Neutrophil (primary cell): ENCODE results near the gene TMPRSS9.
"Not testable (repeated sequence)": the region's sequence is repeated elsewhere in the genome, so short reads cannot be mapped to it uniquely, and the experiment has no call there.

Experiments
- H3K27ac ChIP-seq: fragments of 200-600 bp; sonication (generic); 2 replicates; pipeline ENCODE4 v1.5.1; 2016; ENCODE audit warnings: mild to moderate bottlenecking, moderate library complexity
- H3K27me3 ChIP-seq: fragments of 200-600 bp; sonication (generic); 2 replicates; pipeline ENCODE4 v1.6.0; 2016; ENCODE audit warnings: mild to moderate bottlenecking
- H3K36me3 ChIP-seq: fragments of 200-600 bp; sonication (generic); 2 replicates; pipeline ENCODE4 v1.5.1; 2017
- H3K4me1 ChIP-seq, 2 experiments: fragments of 200-600 bp in 1 of 2; sonication (generic) in 1 of 2; 1 replicate in 1 of 2; 2 replicates in 1 of 2; pipeline versions ENCODE4 v1.5.1 to v1.6.1; 2013 to 2016; ENCODE audit warnings: low read depth in 1 of 2, low read length in 1 of 2, mild to moderate bottlenecking in 1 of 2, moderate library complexity in 1 of 2; ENCODE audit not compliant: control insufficient read depth in 1 of 2, insufficient read depth in 1 of 2
- H3K4me3 ChIP-seq, 2 experiments: fragments of 200-600 bp in 1 of 2; sonication (generic) in 1 of 2; 1 replicate in 1 of 2; 2 replicates in 1 of 2; pipeline ENCODE4 v1.5.1; 2013 to 2016; ENCODE audit warnings: low read depth in 1 of 2, low read length in 1 of 2, mild to moderate bottlenecking in 1 of 2, moderate library complexity in 1 of 2
- H3K9me3 ChIP-seq: fragments of 200-600 bp; sonication (generic); 2 replicates; pipeline ENCODE4 v1.5.1; 2016
- TF ChIP-seq, protein P1 (sequence below): fragments of 200-600 bp; sonication (generic); IDR thresholded peaks from 2 replicates; pipeline ENCODE4 v1.5.1; 2016; ENCODE audit warnings: antibody characterized with exemption

Gene TMPRSS9

DNA sequence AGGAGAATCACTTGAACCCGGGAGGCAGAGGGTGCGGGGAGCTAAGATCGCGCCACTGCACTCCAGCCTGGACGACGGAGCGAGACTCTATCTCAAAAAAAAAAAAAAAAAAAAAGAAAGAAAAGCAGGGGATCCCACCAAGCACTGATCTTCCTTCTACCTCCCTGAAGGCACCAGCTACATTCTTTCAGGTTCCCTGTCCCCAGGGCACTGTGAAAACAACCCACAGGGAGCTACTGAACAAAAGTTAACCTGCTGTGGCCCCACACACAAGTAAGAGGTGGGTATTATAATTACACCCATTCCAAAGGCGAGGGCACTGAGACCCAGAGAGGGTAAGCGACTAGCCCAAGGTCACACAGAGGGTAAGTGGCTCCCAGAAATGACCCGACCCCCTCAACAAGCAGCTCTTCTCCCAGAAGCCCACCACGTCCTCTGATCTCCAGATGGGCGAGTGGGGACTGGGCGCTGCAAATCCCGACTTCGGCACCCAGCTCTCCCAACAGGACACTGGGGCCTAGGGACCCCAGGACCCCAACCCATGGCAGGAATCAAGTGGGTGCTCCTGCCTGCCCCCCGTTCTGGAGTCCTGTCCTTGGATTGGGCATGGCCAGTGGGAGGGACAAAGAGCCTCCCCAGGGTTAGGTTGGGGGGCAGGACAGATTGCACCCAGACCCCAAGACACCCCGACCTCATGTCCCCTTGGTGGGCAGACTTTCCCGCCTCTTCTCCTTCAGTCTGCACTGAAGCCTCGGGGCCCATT, 94.3 kb downstream of the TMPRSS9 start:
- Histone ChIP-seq H3K27me3 (no peaks in the 10 kb centered on the region), H3K36me3 (peaks cover 16% of the 10 kb centered on the region), H3K27ac (no peak overlapping the region), H3K9me3 (no peaks in the 10 kb centered on the region), H3K4me1 (peaks cover 19 to 21% of the 10 kb centered on the region in 2 experiments), H3K4me3 (no peak overlapping the region)
- TF ChIP-seq, protein P1, sequence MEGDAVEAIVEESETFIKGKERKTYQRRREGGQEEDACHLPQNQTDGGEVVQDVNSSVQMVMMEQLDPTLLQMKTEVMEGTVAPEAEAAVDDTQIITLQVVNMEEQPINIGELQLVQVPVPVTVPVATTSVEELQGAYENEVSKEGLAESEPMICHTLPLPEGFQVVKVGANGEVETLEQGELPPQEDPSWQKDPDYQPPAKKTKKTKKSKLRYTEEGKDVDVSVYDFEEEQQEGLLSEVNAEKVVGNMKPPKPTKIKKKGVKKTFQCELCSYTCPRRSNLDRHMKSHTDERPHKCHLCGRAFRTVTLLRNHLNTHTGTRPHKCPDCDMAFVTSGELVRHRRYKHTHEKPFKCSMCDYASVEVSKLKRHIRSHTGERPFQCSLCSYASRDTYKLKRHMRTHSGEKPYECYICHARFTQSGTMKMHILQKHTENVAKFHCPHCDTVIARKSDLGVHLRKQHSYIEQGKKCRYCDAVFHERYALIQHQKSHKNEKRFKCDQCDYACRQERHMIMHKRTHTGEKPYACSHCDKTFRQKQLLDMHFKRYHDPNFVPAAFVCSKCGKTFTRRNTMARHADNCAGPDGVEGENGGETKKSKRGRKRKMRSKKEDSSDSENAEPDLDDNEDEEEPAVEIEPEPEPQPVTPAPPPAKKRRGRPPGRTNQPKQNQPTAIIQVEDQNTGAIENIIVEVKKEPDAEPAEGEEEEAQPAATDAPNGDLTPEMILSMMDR: no peak

GRCh38 chr19:2454962-2455850, 95.1 kb downstream of the TMPRSS9 start:
- Histone ChIP-seq H3K27ac (no peak overlapping the region), H3K4me3 (peak overlapping the region; percentile 72 to 79), H3K36me3 (peaks cover 16% of the 10 kb centered on the region), H3K4me1 (peaks cover 27 to 30% of the 10 kb centered on the region in 2 experiments), H3K27me3 (no peaks in the 10 kb centered on the region), H3K9me3 (no peaks in the 10 kb centered on the region)
- TF ChIP-seq, protein P1: no peak

DNA sequence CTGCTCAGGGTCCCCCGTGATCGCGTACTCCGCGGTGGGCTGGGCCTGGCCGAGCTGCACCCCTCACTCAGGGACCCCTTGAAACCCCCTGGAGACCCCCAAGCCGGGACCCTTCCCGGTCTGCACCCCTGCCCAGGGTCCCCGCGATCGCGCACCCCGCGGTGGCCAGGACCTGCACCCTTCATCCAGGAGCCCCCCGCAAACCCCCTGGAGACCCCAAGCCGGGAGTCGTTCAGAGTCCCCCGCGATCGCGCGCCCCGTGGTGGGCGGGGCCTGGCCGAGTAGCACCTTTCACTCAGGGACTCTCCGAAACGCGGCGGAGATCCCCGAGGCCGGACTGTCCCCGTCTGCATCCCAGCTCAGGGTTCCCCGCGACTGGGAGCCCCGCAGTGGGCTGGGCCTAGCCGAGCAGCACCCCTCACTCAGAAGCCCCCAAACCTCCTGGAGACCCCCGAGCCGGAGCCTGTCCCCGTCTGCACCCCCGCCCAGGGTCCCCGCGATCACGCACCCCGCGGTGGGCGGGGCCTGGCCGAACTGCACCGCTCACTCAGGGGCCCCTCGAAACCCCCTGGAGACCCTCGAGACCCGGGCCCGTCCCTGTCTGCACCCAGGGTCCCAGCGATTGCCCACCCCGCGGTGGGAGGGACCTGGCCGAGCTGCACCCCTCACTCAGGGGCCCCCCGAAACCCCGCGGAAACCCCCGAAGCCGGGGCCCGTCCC, 95.9 kb downstream of the TMPRSS9 start:
- H3K4me1 ChIP-seq: peaks cover 28 to 30% of the 10 kb centered on the region in 2 experiments

DNA sequence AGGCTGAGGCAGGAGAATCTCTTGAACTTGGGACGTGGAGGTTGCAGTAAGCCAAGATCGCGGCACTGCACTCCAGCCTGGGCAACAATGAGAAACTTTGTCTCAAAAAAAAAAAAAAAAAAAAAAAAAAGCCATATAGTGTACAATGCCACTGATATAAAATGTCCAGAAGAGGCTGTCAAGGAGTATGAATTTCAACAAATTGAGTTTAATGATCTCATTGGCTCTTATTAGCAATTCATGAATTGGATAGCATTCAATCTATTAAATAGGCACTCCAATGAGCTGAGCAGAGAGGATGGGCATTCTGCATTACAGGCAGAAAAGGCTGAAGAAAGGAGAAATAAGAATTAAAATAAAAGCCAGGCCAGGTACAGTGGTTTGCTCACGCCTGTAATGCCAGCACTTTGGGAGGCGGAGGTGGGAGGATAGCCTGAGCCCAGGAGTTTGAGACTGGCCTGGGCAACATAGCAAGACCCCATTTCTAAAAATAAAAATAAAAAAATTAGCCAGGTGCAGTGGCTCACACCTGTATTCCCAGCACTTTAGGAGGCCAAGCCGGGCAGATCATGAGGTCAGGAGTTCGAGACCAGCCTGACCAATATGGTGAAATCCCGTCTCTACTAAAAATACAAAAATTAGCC, 97.5 kb downstream of the TMPRSS9 start:
- H3K4me3 ChIP-seq: peak overlapping the region; percentile 58 to 79
- peaks cover 6% of the 10 kb centered on the region for H3K27me3 ChIP-seq
- TF ChIP-seq, protein P1: no peak
- no peaks in the 10 kb centered on the region for H3K9me3 ChIP-seq
- H3K36me3 ChIP-seq: no peaks in the 10 kb centered on the region
- H3K27ac ChIP-seq: peak overlapping the region; percentile 54
- peaks cover 41 to 42% of the 10 kb centered on the region in 2 experiments for H3K4me1 ChIP-seq

More for the DNA sequence above, 95.9 kb downstream of the TMPRSS9 start:
- peaks cover 11% of the 10 kb centered on the region for H3K36me3 ChIP-seq
- TF ChIP-seq, protein P1: no peak
- H3K9me3 ChIP-seq: no peaks in the 10 kb centered on the region
- no peaks in the 10 kb centered on the region for H3K27me3 ChIP-seq
- peak overlapping the region; percentile 72 to 79 for H3K4me3 ChIP-seq
- H3K27ac ChIP-seq: peak overlapping the region; percentile 56

DNA sequence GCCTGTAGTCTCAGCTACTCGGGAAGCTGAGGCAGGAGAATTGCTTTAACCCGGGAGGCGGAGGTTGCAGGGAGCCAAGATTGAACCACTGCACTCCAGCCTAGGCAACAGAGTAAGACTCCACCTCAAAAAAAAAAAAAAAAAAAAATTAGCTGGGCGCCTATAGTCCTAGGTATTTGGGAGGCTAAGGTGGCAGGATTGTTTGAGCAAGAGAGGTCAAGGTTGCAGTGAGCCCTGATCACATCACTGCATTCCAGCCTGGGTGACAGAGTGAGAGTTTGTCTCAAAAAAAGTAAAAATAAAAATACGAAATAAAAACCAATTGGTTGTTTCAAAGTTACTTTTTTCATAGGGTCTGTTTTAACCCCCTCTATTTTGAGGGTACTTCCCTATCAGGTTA, 98.0 kb downstream of the TMPRSS9 start:
- Histone ChIP-seq H3K4me1 (peaks cover 42 to 45% of the 10 kb centered on the region in 2 experiments), H3K27me3 (peaks cover 10% of the 10 kb centered on the region), H3K9me3 (no peaks in the 10 kb centered on the region), H3K36me3 (no peaks in the 10 kb centered on the region), H3K27ac (no peak overlapping the region), H3K4me3 (no peak overlapping the region)
- TF ChIP-seq, protein P1: no peak

DNA sequence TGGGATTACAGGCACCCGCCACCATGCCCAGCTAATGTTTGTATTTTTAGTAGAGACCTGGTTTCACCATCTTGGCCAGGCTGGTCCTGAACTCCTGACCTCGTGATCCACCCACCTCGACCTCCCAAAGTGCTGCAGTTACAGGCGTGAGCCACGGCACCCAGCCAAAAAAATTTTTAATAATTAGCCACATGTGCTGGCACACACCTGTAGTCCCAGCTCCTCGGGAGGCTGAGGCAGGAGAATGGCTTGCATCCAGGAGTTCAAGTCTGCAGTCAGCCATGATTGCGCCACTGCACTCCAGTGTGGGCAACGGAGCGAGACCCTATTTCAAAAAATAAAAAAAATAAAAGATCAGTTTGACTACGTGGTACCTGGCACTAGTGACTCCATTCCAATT, 98.7 kb downstream of the TMPRSS9 start:
- peaks cover 10% of the 10 kb centered on the region for H3K27me3 ChIP-seq
- not testable (repeated sequence) for H3K9me3 ChIP-seq, H3K4me3 ChIP-seq, H3K27ac ChIP-seq, H3K36me3 ChIP-seq
- peaks cover 42 to 45% of the 10 kb centered on the region in 2 experiments for H3K4me1 ChIP-seq
